Globus pallidus (tissue), 1 donor: Measurements from ENCODE around the gene FLYWCH1.

Experiments
- DNase-seq: peaks from one replicate; pipeline ENCODE4 v3.0.0-alpha.2; 2015; ENCODE audit warnings: low spot score

The FLYWCH1 gene

GRCh38 chr16:2953706-2954627 is 42.2 kb downstream of the FLYWCH1 start:
- no peak for DNase-seq

- no peak for DNase-seq
These were observed 43.1 kb downstream of the FLYWCH1 start for GRCh38 chr16:2954656-2955381.

- DNase-seq, result no peak
These were observed 43.7 kb downstream of the FLYWCH1 start for GRCh38 chr16:2955438-2955778.

GRCh38 chr16:2955779-2956578 is 44.2 kb downstream of the FLYWCH1 start:
- no peak for DNase-seq

GRCh38 chr16:2956579-2956956 is 44.8 kb downstream of the FLYWCH1 start:
- no peak for DNase-seq

- DNase-seq, result no peak
These were observed 47.5 kb downstream of the FLYWCH1 start for GRCh38 chr16:2959206-2959605.

GRCh38 chr16:2960183-2961010 is 48.7 kb downstream of the FLYWCH1 start:
- no peak for DNase-seq

GRCh38 chr16:2962334-2963073 is 50.8 kb downstream of the FLYWCH1 start:
- DNase-seq, result no peak

GRCh38 chr16:2963074-2963722 is 51.5 kb downstream of the FLYWCH1 start:
- no peak for DNase-seq

GRCh38 chr16:2963723-2964474 is 52.2 kb downstream of the FLYWCH1 start, which contains the start of gene KREMEN2:
Gene KREMEN2, plus strand, starts transcription at chr16:2964275. Its CDS starts 246 bp downstream, at chr16:2964521.
- DNase-seq, result no peak

GRCh38 chr16:2964475-2965336 is 53.0 kb downstream of the FLYWCH1 start:
- no peak for DNase-seq

GRCh38 chr16:2966043-2966807 is 54.5 kb downstream of the FLYWCH1 start:
- no peak for DNase-seq

GRCh38 chr16:2966808-2967191 is 55.1 kb downstream of the FLYWCH1 start:
- DNase-seq, result no peak

- no peak for DNase-seq
These were observed 55.5 kb downstream of the FLYWCH1 start for GRCh38 chr16:2967211-2967631.

- no peak for DNase-seq
These were observed 56.0 kb downstream of the FLYWCH1 start for GRCh38 chr16:2967721-2968161.

GRCh38 chr16:2968368-2968737 is 56.6 kb downstream of the FLYWCH1 start:
- no peak for DNase-seq

GRCh38 chr16:2968738-2969544 is 57.2 kb downstream of the FLYWCH1 start, which contains the start of gene PAQR4:
Gene PAQR4, plus strand, starts transcription at chr16:2969348. Its CDS starts 327 bp downstream, at chr16:2969675.
- peak; percentile 91 for DNase-seq
